ENCODE data around the gene CALN1.

DNA sequence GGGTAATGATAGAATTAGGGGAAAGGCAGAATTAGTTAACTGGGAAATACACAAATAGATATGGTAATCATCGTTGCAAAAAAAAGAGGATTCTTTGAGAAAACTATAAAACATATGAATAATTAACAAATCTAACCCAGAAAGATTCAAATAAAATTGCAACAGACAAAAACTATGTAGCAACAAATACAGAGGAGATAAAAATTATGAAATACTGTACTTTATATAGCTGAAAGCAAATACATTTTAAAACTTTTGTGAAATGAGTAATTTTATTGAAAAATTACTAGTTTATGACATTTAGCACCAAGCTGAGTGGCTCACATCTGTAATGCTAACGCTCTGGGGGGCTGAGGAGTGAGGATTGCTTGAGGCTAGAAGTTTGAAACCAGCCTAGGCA lies 356.7 kb downstream of the CALN1 start:
- no peak for TF ChIP-seq YY1 (IDR thresholded peaks at IDR 0.05; ENCODE audit: insufficient read depth, insufficient read length)
- TF ChIP-seq SUZ12 (IDR thresholded peaks at IDR 0.05; ENCODE audit: extremely low read depth, insufficient read depth, insufficient read length), result no peak
